Gastroesophageal sphincter (tissue), 4 donors: ENCODE data around the gene VTCN1. TPM values are rescaled to one million over a fixed set of nuclear protein-coding genes. Genes with fewer than 3 reads are reported as not detected.

ENCODE experiments used
- ATAC-seq: fragments of 150-250 bp; one replicate; pipeline ENCODE4 v1.9.1; 2016; ENCODE audit warnings: mild to moderate bottlenecking, moderate library complexity
- H3K27ac ChIP-seq, 4 donors: fragments of 200-600 bp; sonication (generic) in 3 of 4; 1 replicate in 3 of 4; 2 replicates in 1 of 4; pipeline ENCODE4 v1.5.1; 2016 to 2019
- H3K27me3 ChIP-seq: fragments of 200-600 bp; sonication (generic); one replicate; pipeline ENCODE4 v1.5.1; 2019
- H3K36me3 ChIP-seq, 2 donors: fragments of 200-600 bp; sonication (generic); one replicate each; pipeline ENCODE4 v1.5.1; 2019; ENCODE audit warnings: control low read depth in 1 of 2
- H3K4me1 ChIP-seq, 3 donors: fragments of 200-600 bp; sonication (generic); 1 replicate in 2 of 3; 2 replicates in 1 of 3; pipeline ENCODE4 v1.5.1; 2016 to 2019; ENCODE audit warnings: control low read depth in 2 of 3
- H3K4me3 ChIP-seq, 2 donors: fragments of 200-600 bp; sonication (generic); one replicate each; pipeline ENCODE4 v1.5.1; 2019; ENCODE audit warnings: mild to moderate bottlenecking in 1 of 2, moderate library complexity in 1 of 2
- H3K9me3 ChIP-seq, 3 donors: fragments of 200-600 bp; sonication (generic); one replicate each; pipeline ENCODE4 v1.5.1; 2017 to 2019; ENCODE audit warnings: control low read depth in 2 of 3
- EP300 ChIP-seq: sonication (generic); formaldehyde crosslinking; IDR thresholded peaks from one replicate; pipeline ENCODE4 v1.6.1; 2017; ENCODE audit warnings: antibody characterized with exemption, mild to moderate bottlenecking
- POLR2A ChIP-seq, 2 donors: fragments of 450-650 bp; IDR thresholded peaks; one replicate each; pipeline ENCODE4 v1.6.1; 2017; ENCODE audit warnings: antibody characterized with exemption in 2 of 2, mild to moderate bottlenecking in 2 of 2, moderate library complexity in 1 of 2
- POLR2AphosphoS5 ChIP-seq: sonication (generic); formaldehyde crosslinking; IDR thresholded peaks from one replicate; pipeline ENCODE4 v1.6.1; 2017; ENCODE audit warnings: antibody characterized with exemption
- WGBS, 2 donors: methylation state at CpG; one replicate each; pipeline ENCODE4 v1.1.5; 2018; ENCODE audit warnings: low coverage in 1 of 2; 5-methylcytosine and 5-hydroxymethylcytosine counted together
- total RNA-seq, 4 donors: library from RNA; depleted of rRNA; stranded (reverse); fragments of >200 nt; gene quantifications; one replicate each; pipeline ENCODE4 v1.1.0, GENCODE V29; 2016
- TF ChIP-seq, protein P1 (sequence below), 4 experiments: fragments of 200-600 bp in 2 of 4; fragments of 450-650 bp in 2 of 4; sonication (generic) in 1 of 4; IDR thresholded peaks; one replicate each; pipeline ENCODE4 v1.5.1; 2017 to 2019; ENCODE audit warnings: antibody characterized with exemption in 4 of 4, mild to moderate bottlenecking in 2 of 4, moderate library complexity in 2 of 4

VTCN1 gene
- total RNA-seq, 4 donors from 2014 or later = 2.1 TPM; not detected in 3

DNA sequence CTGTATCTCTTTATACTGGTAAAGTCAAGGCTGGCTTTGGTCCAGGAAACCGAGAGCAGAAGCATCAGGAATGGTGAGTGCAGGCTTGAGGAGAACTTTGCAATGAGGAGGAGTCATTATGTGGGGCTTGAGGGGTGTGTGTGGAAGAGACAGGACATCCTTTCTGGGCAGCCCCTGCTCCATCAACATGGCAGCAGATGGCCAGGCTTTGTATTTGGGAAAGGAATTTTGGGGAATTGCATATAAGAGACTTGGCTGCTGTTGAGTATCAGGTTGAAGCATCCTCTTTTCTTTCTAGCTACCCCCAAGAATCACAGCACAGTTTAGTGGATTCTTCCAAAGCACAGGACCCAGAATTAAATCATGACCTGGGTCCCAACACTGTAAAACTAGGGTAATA lies 33.4 kb downstream of the VTCN1 start:
- TF ChIP-seq, protein P1, sequence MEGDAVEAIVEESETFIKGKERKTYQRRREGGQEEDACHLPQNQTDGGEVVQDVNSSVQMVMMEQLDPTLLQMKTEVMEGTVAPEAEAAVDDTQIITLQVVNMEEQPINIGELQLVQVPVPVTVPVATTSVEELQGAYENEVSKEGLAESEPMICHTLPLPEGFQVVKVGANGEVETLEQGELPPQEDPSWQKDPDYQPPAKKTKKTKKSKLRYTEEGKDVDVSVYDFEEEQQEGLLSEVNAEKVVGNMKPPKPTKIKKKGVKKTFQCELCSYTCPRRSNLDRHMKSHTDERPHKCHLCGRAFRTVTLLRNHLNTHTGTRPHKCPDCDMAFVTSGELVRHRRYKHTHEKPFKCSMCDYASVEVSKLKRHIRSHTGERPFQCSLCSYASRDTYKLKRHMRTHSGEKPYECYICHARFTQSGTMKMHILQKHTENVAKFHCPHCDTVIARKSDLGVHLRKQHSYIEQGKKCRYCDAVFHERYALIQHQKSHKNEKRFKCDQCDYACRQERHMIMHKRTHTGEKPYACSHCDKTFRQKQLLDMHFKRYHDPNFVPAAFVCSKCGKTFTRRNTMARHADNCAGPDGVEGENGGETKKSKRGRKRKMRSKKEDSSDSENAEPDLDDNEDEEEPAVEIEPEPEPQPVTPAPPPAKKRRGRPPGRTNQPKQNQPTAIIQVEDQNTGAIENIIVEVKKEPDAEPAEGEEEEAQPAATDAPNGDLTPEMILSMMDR (IDR thresholded peaks at IDR 0.05) = no peak
- no peak for TF ChIP-seq POLR2A (IDR thresholded peaks at IDR 0.05)
- TF ChIP-seq POLR2AphosphoS5 = no peak
- no peak for TF ChIP-seq EP300
- Histone ChIP-seq H3K27me3 (no peaks in the 10 kb centered on the region), H3K4me3 (no peak overlapping the region), H3K4me1 (no peaks in the 10 kb centered on the region), H3K27ac (no peak overlapping the region), H3K9me3 (no peaks in the 10 kb centered on the region), H3K36me3 (no peaks in the 10 kb centered on the region)
- ATAC-seq = no peak
- 40 to 50% methylated on average over 1 of the region's 1 CpG for WGBS, 2 donors

DNA sequence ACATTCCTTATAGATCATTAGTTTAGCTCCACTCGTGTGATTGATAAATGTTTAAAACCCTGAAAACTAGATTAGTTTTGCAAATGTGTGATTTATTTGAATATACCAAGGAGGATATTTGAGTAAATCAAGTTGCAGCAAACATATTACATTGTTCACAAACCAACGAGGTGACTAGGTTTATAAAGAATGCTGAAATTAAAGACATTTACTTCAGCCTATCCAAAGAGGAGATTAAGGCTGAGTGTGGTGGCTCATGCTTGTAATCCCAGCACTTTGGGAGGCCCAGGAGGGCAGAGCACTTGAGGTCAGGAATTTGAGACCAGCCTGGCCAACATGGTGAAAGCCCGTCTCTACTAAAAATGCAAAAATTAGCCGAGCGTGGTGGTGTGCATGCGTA lies 34.1 kb downstream of the VTCN1 start:
- 62 to 81% methylated on average over 4 to 5 of the region's 6 CpGs for WGBS, 2 donors
- Histone ChIP-seq H3K4me1 (no peaks in the 10 kb centered on the region), H3K27ac (no peak overlapping the region), H3K9me3 (no peaks in the 10 kb centered on the region), H3K27me3 (no peaks in the 10 kb centered on the region), H3K4me3 (no peak overlapping the region), H3K36me3 (no peaks in the 10 kb centered on the region)
- ATAC-seq = no peak
- TF ChIP-seq, protein P1 (IDR thresholded peaks at IDR 0.05) = no peak

DNA sequence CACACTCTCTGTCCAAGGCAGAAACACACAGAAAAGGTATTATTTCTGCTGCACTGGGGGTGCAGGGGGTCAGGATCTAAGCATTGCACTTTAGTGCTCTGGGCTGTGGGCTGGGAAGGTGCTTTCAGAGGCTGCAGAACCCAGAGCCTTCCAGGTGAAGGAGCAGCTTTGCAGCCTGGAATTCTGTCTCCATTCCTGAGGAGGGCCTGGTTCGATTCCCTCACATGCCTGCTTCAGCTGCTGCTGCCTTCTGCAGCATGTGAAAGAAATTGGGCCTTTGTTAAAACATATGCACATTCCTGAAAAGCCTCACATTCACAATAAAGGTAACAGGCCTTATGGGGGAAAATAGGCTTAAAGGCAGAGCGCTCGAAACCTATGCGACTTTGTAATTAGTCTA lies 35.9 kb downstream of the VTCN1 start:
- Histone ChIP-seq H3K36me3 (no peaks in the 10 kb centered on the region), H3K27ac (no peak overlapping the region), H3K4me1 (no peaks in the 10 kb centered on the region), H3K27me3 (no peaks in the 10 kb centered on the region), H3K4me3 (no peak overlapping the region), H3K9me3 (no peaks in the 10 kb centered on the region)
- WGBS, 2 donors = 100% methylated on average over 1 of the region's 4 CpGs; no CpG with 5 or more reads in 1 of the 2 donors
- TF ChIP-seq POLR2AphosphoS5 = no peak
- TF ChIP-seq, protein P1 (IDR thresholded peaks at IDR 0.05) = no peak
- TF ChIP-seq POLR2A (IDR thresholded peaks at IDR 0.05) = no peak
- TF ChIP-seq EP300 = no peak
- no peak for ATAC-seq

DNA sequence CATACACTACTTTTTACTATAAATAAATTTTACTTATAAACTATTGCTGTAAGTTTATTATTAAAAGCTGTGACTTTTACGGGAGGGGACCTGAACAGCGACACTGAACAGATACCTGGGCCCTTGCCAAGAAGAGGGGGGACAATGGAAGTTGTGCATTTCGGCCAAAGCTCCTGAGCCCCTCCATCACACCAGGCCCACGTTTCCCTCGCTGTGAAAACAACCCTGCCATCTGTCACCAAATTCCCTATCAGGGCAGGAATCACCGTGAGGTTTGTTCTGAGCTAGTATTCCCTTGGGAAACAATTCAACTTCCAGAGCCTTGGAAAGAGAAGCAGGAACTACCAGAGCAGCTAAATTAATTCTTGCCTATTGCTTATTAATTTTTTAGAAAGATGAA lies 37.0 kb downstream of the VTCN1 start:
- H3K27me3 ChIP-seq = no peaks in the 10 kb centered on the region
- no peaks in the 10 kb centered on the region for H3K36me3 ChIP-seq
- H3K27ac ChIP-seq = no peak overlapping the region
- ATAC-seq = no peak
- 28 to 45% methylated on average over 6 of the region's 6 CpGs for WGBS, 2 donors
- no peaks in the 10 kb centered on the region for H3K4me1 ChIP-seq
- H3K9me3 ChIP-seq = no peaks in the 10 kb centered on the region
- H3K4me3 ChIP-seq = no peak overlapping the region
- TF ChIP-seq POLR2A (IDR thresholded peaks at IDR 0.05) (no peak), EP300 (no peak), POLR2AphosphoS5 (no peak)
- TF ChIP-seq, protein P1 (IDR thresholded peaks at IDR 0.05) = no peak

DNA sequence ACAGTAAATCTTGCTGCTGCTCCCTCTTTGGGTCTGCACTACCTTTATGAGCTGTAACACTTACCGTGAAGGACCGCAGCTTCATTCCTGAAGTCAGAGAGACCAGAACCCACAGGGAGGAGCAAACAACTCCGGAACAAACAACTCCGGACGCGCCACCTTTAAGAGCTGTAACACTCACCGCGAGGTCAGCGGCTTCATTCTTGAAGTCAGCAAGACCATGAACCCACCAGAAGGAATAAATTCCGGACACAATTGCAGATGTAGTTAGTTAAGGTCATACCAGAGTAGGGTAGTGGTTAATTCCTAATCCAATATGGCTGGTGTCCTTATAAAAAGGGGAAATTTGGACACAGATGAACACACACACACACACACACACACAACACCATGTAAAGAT lies 37.7 kb downstream of the VTCN1 start:
- 100% methylated on average over 2 of the region's 10 CpGs; no CpG with 5 or more reads in 1 of the 2 donors for WGBS, 2 donors
- no peak for ATAC-seq
- H3K4me1 ChIP-seq = no peaks in the 10 kb centered on the region
- no peak overlapping the region for H3K27ac ChIP-seq
- H3K9me3 ChIP-seq = no peaks in the 10 kb centered on the region
- TF ChIP-seq POLR2A (IDR thresholded peaks at IDR 0.05) = no peak
- no peak for TF ChIP-seq POLR2AphosphoS5
- TF ChIP-seq, protein P1 (IDR thresholded peaks at IDR 0.05) = no peak
- no peak for TF ChIP-seq EP300
- no peaks in the 10 kb centered on the region for H3K36me3 ChIP-seq
- H3K27me3 ChIP-seq = no peaks in the 10 kb centered on the region
- no peak overlapping the region for H3K4me3 ChIP-seq
